GM18499 (cell line): ENCODE data around the gene CHP1.
"Not testable (repeated sequence)": the region's sequence is repeated elsewhere in the genome, so short reads cannot be mapped to it uniquely, and the experiment has no call there.

Experiments
- ATAC-seq: cut with Tn5 transposase; IDR thresholded peaks from one replicate; pipeline ENCODE4 v1.9.1; 2021; ENCODE audit warnings: moderate number of reproducible peaks; ENCODE audit not compliant: insufficient read depth, unreplicated experiment

Gene CHP1

DNA sequence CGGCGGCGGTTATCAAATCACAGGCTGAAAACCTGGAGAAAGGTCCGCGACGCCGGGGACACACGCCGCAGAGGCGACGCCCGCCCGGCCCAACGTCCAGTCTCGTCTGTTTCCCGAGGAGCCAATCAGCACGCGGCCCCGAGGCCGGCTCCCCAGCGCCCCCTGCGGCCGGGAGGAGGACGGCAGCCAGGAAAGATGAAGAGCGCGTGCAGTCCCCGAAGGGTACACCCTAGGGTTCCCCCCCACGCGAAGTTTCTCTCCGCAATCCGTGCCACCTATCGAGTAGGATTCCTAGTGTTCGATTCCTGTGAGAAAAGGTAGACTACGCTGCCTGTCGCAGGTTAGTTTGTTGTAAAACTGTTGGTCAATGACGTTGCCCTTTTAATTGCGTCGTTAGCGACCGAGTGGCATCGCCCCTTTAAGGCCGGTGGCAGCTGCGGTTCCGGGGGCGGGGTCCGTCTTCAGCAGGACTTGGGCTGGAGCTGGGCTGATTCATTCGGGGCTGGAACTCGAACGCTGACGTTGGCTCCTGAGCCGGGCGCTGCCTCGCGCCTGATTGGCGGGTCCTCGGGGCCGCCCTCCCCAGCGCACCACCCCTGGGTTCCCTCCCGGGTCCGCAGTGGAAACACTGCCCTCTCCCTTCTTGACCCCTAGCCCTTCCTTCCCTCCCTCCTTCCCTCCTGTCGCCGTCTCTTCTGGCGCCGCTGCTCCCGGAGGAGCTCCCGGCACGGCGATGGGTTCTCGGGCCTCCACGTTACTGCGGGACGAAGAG, at the start of gene CHP1, which contains the start of gene EXD1:
CHP1 (plus strand) TSS at position 619 of the 772 bp plus-strand sequence; CDS start at position 734, 115 bp downstream.
EXD1 (minus strand) TSS at position 108 of the 772 bp plus-strand sequence. CDS start 4,182 bp downstream, outside the sequence.
- ATAC-seq: no peak

DNA sequence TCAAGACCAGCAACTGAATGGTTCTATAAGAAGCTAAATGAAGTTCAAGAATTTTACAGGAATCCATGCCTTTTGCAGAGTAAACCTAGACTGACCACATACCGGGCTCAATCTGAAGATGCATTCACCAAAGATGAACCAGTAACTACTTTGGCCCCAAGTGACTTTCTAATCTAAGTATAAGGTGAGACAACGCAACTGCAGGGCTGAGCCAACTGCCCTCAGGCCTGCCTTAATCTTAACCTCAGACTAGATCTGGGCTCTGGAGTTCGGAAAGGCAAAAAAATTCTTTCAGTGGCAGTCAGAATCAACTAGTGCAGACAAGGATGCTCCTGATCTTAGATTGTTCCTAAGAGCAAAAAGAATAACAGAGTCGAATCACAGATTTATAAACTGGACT, 48.8 kb upstream of the CHP1 start:
- no peak for ATAC-seq

DNA sequence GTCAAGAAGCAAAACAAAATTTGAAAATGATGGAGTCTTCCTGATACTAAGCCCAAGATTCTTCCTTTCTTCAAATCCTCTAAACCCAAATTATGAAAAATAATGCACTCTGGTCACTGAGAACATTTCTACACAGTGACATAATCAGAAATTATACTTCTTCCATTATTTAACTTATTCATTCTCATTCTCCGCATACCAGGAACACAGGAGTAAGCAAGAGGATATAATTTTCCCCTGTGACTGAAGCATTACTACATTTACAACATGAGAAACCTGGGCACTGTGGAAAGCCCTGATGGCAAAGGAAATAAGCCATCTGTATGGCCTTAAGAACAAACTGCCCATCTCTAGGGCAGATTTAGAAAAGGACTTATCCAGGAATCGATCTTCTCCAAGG, 47.5 kb upstream of the CHP1 start:
- ATAC-seq: no peak

DNA sequence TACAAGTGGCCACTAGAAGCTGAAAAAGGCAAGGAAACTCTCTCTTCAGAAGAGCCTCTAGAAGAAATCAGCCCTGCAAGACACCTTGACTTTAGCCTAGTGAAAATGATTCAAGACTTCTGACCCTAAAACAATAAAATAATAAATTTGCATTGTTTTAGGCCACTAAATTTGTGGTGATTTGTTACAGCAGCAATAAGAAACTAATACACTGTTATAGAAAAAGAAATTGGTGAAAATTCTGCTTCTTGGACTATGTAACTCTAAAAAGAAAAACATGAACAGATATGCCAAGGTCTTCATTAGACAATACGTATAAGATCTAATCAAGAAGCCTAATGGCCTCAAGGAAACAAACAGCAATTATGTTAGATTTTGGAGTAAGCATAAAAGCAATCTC, 36.6 kb upstream of the CHP1 start:
- ATAC-seq: no peak

DNA sequence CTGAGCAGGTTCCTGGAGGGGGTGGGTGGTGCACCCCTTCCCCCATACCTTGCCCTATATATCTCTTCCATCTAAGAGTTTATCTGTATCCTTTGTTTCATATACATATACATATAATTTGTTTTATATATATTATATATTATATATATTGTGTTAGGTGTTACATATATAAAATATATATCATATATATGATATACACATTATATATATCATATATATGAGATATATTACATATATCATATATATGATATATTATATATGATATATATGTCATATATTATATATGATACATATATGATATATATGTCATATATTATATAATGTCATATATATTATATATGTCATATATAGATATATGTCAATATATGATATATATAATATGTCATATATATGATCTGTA, 31.6 kb upstream of the CHP1 start:
- no peak for ATAC-seq

DNA sequence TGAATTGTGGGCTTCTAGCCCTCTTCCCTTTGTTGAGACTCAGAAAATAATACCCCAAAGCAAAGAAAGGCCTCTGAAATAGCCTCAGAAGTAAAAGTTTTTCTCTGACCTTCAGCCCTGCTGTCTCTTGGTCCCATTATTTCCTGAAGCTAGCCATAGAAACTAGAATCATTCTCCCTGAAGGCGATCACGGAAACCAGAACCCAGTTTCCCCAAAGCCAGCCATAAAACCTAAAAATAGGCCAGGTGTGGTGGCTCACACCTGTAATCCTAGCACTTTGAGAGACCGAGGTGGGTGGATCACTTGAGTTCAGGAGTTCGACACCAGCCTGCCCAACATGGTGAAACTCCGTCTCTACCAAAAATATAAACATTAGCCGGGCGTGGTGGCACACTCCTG, 27.7 kb upstream of the CHP1 start:
- ATAC-seq: no peak

DNA sequence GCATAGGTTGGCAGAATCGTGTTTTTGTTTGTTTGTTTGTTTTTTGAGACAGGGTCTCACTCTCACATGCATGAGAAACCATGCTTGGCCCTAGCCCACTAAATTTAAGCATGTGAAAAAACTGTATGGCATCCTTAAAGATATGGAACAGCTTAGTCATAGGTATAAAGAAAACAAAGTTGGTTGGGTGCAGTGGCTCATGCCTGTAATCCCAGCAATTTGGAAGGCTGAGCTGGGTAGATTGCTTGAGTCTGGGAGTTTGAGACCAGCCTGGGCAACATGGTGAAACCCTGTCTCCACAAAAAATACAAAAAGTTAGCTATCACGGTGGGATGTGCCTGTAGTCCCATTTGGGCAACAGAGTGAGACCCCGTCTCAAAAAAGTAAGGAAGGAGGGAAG, 25.8 kb upstream of the CHP1 start:
- no peak for ATAC-seq

DNA sequence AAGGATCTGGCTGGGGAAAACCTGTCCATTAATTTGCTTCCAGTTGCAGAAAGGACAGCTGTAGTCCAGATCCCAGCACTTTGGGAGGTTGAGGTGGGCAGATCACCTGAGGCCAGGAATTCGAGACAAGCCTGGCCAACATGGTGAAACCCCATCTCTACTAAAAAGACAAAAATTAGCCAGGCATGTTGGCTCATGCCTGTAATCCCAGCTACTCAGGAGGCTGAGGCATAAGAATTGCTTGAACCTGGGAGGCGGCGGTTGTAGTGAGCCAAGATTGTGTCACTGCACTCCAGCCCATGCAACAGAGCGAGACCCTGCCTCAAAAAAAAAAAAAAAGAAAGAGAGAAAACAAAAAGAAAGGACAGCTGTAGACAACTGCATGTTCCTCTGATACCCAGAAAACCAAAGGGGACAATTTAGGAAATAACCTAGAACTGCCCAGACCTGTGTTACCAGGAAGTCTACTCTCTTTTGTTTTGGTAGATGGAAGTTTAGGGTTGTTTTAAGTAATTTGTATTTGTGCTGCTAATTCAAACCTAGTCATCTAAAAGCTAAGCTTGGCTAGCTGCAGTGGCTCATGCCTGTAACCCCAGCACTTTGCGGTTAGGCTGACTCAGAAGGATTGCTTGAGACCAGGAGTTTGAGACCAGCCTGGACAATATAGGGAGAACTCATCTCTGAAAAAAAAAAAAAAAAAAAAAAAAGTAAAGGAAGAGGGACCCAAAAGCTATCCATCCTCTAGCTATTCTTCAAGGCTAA, 23.2 kb upstream of the CHP1 start:
- no peak for ATAC-seq

DNA sequence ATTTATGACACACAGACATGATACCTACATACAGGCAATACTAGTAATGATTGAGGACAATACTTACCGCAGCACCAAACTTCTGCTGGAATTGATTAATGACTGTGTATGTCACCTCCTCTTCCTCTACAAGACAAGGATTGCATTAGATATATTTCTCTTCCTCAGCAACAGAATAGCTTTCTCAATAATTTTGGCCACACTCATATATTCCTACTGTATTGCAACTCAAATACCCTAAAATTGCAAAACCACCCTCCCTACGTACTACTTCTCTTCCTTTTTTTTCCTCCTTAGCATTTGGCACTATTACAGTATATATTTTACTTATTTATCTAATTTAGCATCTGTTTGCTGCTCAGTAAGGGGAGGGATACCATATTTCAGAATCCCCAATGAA, 15.4 kb upstream of the CHP1 start:
- no peak for ATAC-seq

DNA sequence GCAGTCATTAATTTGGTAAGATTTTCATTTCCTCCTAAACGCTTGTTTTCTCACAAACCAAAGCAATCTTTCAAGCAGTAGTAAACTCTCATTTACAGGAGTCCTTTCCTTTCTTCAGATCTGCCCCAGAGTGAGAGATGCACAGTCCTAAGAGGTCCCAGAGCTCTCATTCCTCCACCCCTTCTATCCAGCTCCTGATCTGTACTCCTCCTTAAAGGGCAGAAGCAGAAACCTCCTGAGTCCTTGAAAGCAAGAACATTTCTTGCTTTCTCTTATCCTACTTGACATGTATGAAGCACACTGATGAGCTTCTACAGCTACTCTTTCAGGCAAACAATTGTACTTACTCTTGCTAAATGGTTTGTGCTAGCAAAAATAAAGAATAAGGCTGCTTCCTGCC, 12.2 kb upstream of the CHP1 start:
- ATAC-seq: no peak

DNA sequence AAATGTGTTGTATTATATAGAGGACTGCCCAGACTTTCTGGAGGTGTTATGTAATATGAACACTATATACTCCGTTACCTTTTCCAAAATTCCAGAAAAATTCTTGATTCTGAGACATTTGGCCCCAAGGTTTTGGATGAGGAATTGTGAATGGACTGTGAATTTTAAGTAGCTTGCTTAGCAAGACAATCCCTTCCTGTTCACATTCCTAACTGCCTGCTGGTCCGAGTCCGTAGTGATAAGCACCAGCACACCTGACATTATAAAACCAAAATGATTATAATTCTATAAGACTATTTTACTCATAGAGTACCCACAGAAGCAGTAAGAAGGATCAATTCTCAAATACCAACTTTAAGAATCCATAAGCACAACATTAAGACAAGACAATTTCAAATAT, 11.7 kb upstream of the CHP1 start:
- ATAC-seq: no peak

DNA sequence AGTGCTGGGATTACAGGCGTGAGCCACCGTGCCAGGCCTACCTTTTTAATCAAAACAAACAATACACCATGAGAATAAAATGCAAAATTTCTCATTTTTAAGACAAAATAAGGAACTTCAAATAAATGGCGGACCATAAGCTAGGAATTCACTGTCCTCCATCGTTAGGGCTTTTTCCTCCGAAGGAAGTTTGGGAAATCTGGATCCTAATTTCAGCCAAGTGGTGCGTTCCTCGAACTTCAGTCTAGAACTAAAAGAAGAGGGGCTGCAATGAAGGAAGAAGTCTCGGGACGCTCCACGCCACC, 771 bp upstream of the CHP1 start:
- ATAC-seq: no peak

DNA sequence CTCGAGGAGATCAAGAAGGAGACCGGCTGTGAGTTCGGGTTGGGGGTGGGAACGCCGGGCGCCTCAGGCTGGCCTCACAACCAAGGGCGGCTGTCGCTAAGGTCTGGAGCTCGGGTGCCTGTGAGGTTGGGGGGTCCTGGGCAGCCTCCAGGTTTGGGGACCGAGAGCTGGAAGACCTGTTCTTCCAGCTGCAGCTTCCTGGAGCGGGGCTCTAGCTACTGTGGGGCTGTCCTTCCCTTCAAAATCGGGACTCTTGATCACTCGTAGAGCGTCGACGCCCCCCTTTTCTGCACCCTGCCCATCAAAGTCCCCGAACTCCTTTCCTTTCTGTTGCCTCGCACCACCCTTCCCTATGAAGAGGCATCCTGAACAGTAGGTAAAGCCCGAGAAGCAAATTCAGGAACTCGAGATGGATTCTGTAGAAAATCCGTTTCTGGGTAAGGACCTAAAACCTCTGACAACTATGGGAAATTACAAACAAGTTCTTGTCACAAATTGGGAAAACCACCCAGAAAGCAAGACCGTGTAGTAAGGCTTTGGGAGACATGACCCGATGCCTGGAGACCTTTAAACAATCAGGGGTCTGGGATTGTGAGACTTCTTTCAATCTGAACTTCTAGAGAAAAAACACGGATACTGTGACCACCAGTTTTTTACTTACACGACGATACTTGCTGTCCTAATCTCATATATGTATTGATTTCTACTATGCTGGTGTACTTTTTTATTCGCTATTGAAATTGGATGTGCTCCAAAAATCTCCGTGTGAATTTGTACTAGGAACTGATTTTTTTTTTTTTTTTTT, 556 bp downstream of the CHP1 start:
- ATAC-seq: no peak

DNA sequence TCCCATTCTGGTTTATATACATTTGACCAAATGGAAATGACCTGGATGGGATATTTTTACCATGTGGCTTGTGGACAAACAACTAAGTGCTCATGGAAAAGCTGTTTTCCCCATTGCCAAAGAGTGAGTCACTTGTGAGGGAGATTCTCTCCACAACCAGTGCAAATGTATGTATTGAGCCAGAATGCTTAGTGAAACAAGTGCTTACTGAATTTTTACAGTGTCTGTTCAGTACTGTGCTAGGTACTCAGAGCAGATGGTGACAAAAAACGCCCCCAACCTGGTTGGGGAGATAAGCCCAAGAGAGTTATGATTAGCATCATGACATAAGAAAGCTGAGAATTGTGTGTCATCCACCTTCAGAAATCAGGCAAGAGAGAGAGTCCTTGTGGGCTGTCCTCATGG, 2.3 kb downstream of the CHP1 start:
- no peak for ATAC-seq

DNA sequence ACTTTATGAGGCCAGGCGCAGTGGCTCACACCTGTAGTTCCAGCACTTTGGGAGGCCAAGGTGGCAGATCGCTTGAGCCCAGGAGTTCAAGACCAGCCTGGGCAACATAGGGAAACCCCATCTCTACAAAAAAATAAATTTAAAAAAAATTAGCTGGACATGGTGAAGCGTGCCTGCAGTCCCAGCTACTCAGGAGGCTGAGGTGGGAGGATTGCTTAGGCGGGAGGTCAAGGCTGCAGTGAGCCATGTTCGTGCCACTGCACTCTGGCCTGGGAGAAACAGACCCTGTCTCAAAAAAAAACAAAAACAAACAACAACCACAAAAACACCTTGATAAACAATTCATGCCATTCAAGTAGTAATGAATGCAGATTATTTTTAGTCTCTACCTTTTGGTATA, 4.2 kb downstream of the CHP1 start:
- not testable (repeated sequence) for ATAC-seq

DNA sequence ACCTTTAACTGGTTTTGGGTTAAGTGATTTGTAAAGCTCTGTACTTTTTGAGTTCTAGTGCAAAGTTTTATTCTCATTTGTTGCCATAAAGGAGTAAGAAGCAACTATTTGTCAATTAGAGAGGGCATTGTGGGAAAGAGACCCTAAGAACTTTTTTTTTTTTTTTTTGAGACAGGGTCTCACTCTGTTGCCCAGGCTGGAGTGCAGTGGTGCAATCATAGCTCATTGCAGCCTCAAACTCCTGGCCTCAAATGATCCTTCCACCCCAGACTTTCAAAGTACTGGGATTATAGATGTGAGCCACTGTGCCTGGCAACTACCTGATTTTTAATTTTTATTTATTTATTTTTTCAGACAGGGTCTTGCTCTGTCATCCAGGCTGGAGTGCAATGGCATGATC, 4.9 kb downstream of the CHP1 start:
- no peak for ATAC-seq

DNA sequence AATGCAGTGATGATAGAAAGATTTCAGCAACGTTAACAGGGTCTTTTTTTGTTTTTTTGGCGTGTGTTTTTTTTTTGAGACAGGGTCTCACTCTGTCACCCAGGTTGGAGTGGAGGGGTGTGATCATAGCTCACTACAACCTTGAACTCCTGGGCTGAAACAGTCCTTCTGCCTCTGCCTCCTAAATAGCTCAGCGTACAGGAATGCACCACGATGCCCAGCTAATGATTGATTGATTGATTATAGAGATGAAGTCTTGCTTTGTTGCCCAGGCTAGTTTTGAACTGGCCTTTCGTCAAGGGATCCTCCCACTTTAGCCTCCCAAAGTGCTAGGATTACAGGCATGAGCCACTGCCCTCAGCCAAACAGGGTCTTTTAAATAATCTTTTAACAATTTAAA, 7.0 kb downstream of the CHP1 start:
- ATAC-seq: no peak

DNA sequence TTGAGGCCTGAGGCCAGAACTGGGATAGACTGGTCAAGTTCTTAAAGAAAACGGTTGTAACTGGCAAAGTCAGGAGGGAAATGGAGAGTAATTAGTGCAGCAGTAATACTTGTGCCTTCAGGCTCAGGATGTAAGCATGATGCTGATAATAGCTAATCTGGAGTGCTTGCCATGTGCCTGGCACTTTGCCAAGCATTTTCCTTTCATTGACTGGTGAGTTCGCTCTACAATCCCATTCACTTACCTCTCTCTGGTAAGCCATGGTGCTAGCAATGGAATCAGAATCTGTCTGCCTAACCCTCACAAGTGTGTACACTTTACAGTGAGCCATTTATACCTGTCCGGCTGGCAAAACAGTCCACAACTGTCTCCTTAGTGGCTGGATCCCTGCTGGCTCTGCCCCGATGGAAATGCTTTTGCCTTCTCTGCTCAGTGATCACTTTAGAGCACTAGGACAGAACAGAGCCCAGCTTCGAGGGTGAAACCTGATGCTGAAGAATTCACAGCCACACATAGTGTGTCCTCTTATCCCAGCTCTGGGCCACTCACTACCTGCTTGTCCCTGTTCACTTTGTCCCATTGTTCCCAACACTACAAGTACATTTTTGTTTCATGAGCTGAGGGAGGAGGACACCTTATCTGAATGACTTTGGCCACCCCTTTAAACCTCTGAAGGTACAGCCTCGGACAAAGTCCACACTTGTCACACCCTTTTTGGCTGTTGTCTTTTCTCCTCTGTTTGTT, 10.3 kb downstream of the CHP1 start:
- ATAC-seq: no peak

DNA sequence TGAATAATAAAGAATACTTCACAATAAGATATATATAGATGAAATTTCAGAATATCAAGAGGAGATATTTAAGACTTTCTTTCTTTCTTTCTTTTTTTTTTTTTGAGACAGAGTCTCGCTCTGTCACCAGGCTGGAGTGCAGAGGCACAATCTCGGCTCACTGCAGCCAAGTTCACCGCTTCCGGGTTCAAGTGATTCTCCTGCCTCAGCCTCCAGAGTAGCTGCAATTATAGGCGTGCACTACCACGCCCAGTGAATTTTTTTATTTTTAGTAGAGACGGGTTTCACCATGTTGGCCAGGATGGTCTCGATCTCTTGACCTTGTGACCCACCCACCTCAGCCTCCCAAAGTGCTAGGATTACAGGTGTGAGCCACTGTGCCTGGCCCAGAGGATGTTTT, 19.7 kb downstream of the CHP1 start:
- ATAC-seq: not testable (repeated sequence)

DNA sequence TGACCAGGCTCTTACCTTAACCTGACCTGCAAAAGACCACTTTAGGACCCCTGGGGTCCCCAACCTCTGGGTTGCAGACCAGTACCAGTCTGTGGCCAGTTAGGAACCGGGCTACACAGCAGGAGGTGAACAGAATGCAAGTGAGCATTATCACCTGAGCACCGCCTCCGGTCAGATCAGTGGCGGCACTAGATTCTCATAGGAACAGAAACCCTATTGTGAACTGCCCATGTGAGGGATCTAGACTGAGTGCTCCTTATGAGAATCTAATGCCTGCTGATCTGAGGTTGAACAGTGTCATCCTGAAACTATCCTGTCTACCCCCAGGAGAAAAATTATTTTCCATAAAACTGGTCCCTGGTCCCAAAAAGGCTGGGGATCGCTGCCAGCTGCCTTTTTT, 20.3 kb downstream of the CHP1 start:
- no peak for ATAC-seq
